Natural killer cell (primary cell): ENCODE results near the gene FAM3C. TPM values are rescaled to one million over a fixed set of nuclear protein-coding genes. Genes with fewer than 3 reads are reported as not detected.

ENCODE experiments used
- ATAC-seq, 3 donors: fragments of 150-1000 bp in 2 of 3; fragments of 200-7000 bp in 1 of 3; cut with Tn5 transposase; 1 replicate in 1 of 3; 2 replicates in 2 of 3; pipeline ENCODE4 v1.10.0; 2021; ENCODE audit warnings: mild to moderate bottlenecking in 2 of 3, moderate library complexity in 2 of 3
- DNase-seq, 2 donors: peaks; one replicate each; pipeline versions ENCODE4 v3.0.0 to v3.0.0-alpha.2; 2013 to 2021; ENCODE audit warnings: mixed read lengths in 1 of 2
- H3K27ac ChIP-seq: one replicate; pipeline ENCODE4 v1.5.1; 2013; ENCODE audit warnings: mild to moderate bottlenecking, low read length
- H3K27me3 ChIP-seq: one replicate; pipeline ENCODE4 v1.6.1; 2013; ENCODE audit warnings: low read length; ENCODE audit not compliant: control insufficient read depth, insufficient read depth
- H3K36me3 ChIP-seq: one replicate; pipeline ENCODE4 v1.6.1; 2013; ENCODE audit warnings: low read length; ENCODE audit not compliant: control insufficient read depth, insufficient read depth
- H3K4me1 ChIP-seq: one replicate; pipeline ENCODE4 v1.6.1; 2013; ENCODE audit warnings: low read length; ENCODE audit not compliant: control insufficient read depth, insufficient read depth
- H3K4me3 ChIP-seq: one replicate; pipeline ENCODE4 v1.5.1; 2013; ENCODE audit warnings: low read length
- H3K9me3 ChIP-seq: one replicate; pipeline ENCODE4 v1.6.1; 2013; ENCODE audit warnings: low read length; ENCODE audit not compliant: control insufficient read depth, insufficient read depth
- H3K27ac Mint-ChIP-seq, 2 donors: one replicate each; pipeline ENCODE4 v1.8.0; 2022; ENCODE audit warnings: mild to moderate bottlenecking in 2 of 2, mixed read lengths in 2 of 2, moderate library complexity in 1 of 2
- H3K27me3 Mint-ChIP-seq, 2 donors: one replicate each; pipeline ENCODE4 v1.8.0; 2022; ENCODE audit warnings: low read depth in 2 of 2, mixed read lengths in 2 of 2
- H3K36me3 Mint-ChIP-seq: one replicate; pipeline ENCODE4 v1.8.0; 2022; ENCODE audit warnings: mixed read lengths
- H3K4me1 Mint-ChIP-seq, 2 donors: one replicate each; pipeline ENCODE4 v1.8.0; 2022; ENCODE audit warnings: mixed read lengths in 2 of 2
- H3K4me3 Mint-ChIP-seq: one replicate; pipeline ENCODE4 v1.8.0; 2022; ENCODE audit warnings: mild to moderate bottlenecking, moderate library complexity, mixed read lengths
- H3K9me3 Mint-ChIP-seq, 2 donors: one replicate each; pipeline ENCODE4 v1.8.0; 2022; ENCODE audit warnings: mixed read lengths in 2 of 2
- CTCF ChIP-seq: fragments of 200-600 bp; IDR thresholded peaks from one replicate; pipeline ENCODE4 v1.8.0; 2022; ENCODE audit warnings: antibody characterized with exemption
- WGBS: methylation state at CpG from one replicate; pipeline ENCODE4 v1.1.7; 2013; ENCODE audit warnings: missing lambda C conversion rate; ENCODE audit not compliant: insufficient coverage; 5-methylcytosine and 5-hydroxymethylcytosine counted together
- intact Hi-C: fragments of 100-400 bp; cut with micrococcal nuclease; formaldehyde crosslinking; loops from one replicate; pipeline ENCODE4 v1.14.2; 2022
- total RNA-seq, 4 donors: library from RNA; stranded (reverse); fragments of 120-200 nt in 1 of 4; gene quantifications; one replicate each; pipeline versions ENCODE4 v1.2.3 to v1.2.4, GENCODE V29; 2013 to 2022

Gene FAM3C
- total RNA-seq, 3 donors from 2014 or later (not counting 1 experiment from before 2014, with no cell fraction given): 24.3 to 42.1 (median 37.0) TPM

DNA sequence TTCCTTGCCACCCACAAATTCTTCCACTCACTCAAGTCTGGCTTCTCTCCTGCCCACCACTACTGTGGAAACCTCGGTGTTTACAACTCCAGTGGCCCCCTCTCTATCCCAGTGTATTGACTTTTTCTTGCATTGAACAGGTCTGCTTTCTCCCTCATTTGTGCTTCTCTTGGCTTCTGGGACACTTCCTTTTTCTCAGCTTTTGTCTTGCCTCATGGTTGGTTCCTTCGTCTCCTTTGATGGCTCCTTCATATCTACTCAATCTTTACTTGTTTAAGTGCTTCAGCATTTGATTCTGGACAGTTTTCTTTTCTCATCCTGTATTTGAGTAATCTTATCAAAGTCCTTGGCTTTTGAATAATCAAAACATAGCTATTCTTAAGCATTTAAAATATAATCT is 35.9 kb upstream of the FAM3C start:
- TF ChIP-seq CTCF: no peak
- DNase-seq (no peak), ATAC-seq (no peak)
- Mint-ChIP-seq H3K27me3 (no peaks in the 10 kb centered on the region), H3K9me3 (no peaks in the 10 kb centered on the region), H3K4me3 (no peak overlapping the region), H3K27ac (no peak overlapping the region), H3K36me3 (no peaks in the 10 kb centered on the region), H3K4me1 (no peaks in the 10 kb centered on the region)
- H3K4me1 ChIP-seq: no peaks in the 10 kb centered on the region
- intact Hi-C loops: loop anchor here (10.0 kb wide), 2 partner anchors 47 to 113 kb away; no protein-coding TSS in a partner anchor
- no peak overlapping the region for H3K4me3 ChIP-seq
- H3K27me3 ChIP-seq: no peaks in the 10 kb centered on the region
- H3K9me3 ChIP-seq: no peaks in the 10 kb centered on the region
- H3K36me3 ChIP-seq: no peaks in the 10 kb centered on the region
- WGBS: 95% methylated on average over 2 of the region's 2 CpGs
- H3K27ac ChIP-seq: no peak overlapping the region

- no peak overlapping the region for H3K4me3 Mint-ChIP-seq
- intact Hi-C loops: loop anchor here (10.0 kb wide), 2 partner anchors 47 to 113 kb away; no protein-coding TSS in a partner anchor
- H3K9me3 Mint-ChIP-seq: no peaks in the 10 kb centered on the region
- TF ChIP-seq CTCF: no peak
- no peaks in the 10 kb centered on the region for H3K4me1 Mint-ChIP-seq
- 89% methylated on average over 2 of the region's 2 CpGs for WGBS
- Histone ChIP-seq H3K4me1 (no peaks in the 10 kb centered on the region), H3K27ac (no peak overlapping the region), H3K9me3 (no peaks in the 10 kb centered on the region), H3K36me3 (no peaks in the 10 kb centered on the region), H3K27me3 (no peaks in the 10 kb centered on the region), H3K4me3 (no peak overlapping the region)
- DNase-seq: no peak
- no peaks in the 10 kb centered on the region for H3K27me3 Mint-ChIP-seq
- no peak for ATAC-seq
- H3K36me3 Mint-ChIP-seq: no peaks in the 10 kb centered on the region
- H3K27ac Mint-ChIP-seq: no peak overlapping the region
Observed at GRCh38 chr7:121431389-121431995, 35.4 kb upstream of the FAM3C start.

DNA sequence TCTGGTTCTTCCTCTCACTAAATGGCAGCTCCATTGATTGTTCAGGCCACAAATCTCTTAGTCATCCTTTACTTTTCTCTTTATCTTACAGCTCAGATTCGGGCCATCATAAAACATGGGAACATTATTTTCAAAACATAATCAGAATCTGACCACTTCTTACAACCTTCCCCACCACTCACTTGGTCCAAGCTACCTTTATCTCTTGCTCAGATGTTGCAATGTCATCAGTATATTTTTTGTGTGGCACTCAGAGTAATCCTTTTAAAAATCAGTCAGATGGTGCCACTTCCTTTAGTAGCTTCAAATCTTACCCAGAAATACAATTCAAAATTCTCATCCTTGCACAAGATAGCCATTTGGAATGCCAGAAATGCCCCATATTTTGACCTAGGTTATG is 34.5 kb upstream of the FAM3C start:
- Histone ChIP-seq H3K27me3 (no peaks in the 10 kb centered on the region), H3K36me3 (no peaks in the 10 kb centered on the region), H3K4me3 (no peak overlapping the region), H3K27ac (no peak overlapping the region), H3K4me1 (no peaks in the 10 kb centered on the region), H3K9me3 (no peaks in the 10 kb centered on the region)
- no peak for TF ChIP-seq CTCF
- Mint-ChIP-seq H3K27me3 (no peaks in the 10 kb centered on the region), H3K9me3 (no peaks in the 10 kb centered on the region), H3K4me1 (no peaks in the 10 kb centered on the region), H3K27ac (no peak overlapping the region), H3K4me3 (no peak overlapping the region), H3K36me3 (no peaks in the 10 kb centered on the region)
- no peak for ATAC-seq
- WGBS: 95% methylated on average over 1 of the region's 1 CpG
- intact Hi-C loops: loop anchor here (10.0 kb wide), 2 partner anchors 46 to 114 kb away; no protein-coding TSS in a partner anchor
- no peak for DNase-seq

GRCh38 chr7:121429798-121430197 is 33.7 kb upstream of the FAM3C start:
- H3K4me1 Mint-ChIP-seq: no peaks in the 10 kb centered on the region
- no peak for DNase-seq
- intact Hi-C loops: loop anchor here (10.0 kb wide), 2 partner anchors 45 to 115 kb away; no protein-coding TSS in a partner anchor
- Histone ChIP-seq H3K9me3 (no peaks in the 10 kb centered on the region), H3K27ac (no peak overlapping the region), H3K36me3 (no peaks in the 10 kb centered on the region), H3K27me3 (no peaks in the 10 kb centered on the region), H3K4me3 (no peak overlapping the region), H3K4me1 (no peaks in the 10 kb centered on the region)
- H3K9me3 Mint-ChIP-seq: no peaks in the 10 kb centered on the region
- no peak for ATAC-seq
- no peaks in the 10 kb centered on the region for H3K27me3 Mint-ChIP-seq
- no peak for TF ChIP-seq CTCF
- H3K27ac Mint-ChIP-seq: no peak overlapping the region
- no peak overlapping the region for H3K4me3 Mint-ChIP-seq
- no peaks in the 10 kb centered on the region for H3K36me3 Mint-ChIP-seq
